SU-DHL-6 (cell line): ENCODE data around the gene FRY.

Source experiments
- EZH2phosphoT487 ChIP-seq: fragments of 200-600 bp; sonication (generic), shearing (Covaris generic); conservative IDR thresholded peaks from 2 replicates; pipeline ENCODE4 v1.6.1; 2018; ENCODE audit warnings: mild to moderate bottlenecking, antibody characterized with exemption, low read length, moderate library complexity, mixed read lengths
- TF ChIP-seq, protein P1 (sequence below): fragments of 200-600 bp; sonication (generic); IDR thresholded peaks from one replicate; pipeline ENCODE4 v1.5.1; 2017; ENCODE audit warnings: antibody characterized with exemption, mild to moderate bottlenecking, low read length, moderate library complexity; ENCODE audit not compliant: insufficient read depth, poor library complexity, severe bottlenecking

DNA sequence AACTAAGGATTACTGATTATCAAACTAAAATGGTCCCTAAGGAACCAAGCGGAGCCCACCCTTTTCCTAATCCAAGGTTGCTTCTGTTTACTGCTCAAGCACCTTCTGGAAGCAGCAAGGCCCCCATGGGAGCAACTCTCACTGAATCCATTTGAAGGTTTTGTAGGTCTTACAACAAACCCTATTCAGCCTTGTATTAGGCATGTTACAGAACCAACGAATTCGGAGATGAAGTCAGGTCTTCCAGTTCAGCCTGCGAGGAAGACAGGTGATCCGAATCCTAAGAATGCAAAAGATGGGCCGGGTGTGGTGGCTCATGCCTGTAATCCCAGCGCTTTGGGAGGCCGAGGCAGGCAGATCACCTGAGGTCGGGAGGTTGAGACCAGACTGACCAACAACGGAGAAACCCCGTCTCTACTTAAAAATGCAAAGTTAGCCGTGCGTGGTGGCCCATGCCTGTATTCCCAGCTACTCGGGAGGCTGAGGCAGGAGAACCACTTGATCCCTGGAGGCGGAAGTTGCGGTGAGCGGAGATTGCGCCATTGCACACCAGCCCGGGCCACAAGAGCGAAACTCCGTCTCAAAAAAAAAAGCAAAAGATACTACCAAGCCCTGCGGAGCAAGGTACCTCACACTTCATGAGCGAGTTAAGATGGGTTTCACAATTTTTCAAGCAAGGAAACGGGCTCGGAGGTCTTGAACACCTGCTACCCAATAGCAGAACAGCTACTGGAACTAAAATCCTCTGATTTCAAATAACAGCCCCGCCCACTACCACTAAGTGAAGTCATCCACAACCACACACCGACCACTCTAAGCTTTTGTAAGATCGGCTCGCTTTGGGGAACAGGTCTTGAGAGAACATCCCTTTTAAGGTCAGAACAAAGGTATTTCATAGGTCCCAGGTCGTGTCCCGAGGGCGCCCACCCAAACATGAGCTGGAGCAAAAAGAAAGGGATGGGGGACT is 283.0 kb downstream of the FRY start:
- TF ChIP-seq, protein P1, sequence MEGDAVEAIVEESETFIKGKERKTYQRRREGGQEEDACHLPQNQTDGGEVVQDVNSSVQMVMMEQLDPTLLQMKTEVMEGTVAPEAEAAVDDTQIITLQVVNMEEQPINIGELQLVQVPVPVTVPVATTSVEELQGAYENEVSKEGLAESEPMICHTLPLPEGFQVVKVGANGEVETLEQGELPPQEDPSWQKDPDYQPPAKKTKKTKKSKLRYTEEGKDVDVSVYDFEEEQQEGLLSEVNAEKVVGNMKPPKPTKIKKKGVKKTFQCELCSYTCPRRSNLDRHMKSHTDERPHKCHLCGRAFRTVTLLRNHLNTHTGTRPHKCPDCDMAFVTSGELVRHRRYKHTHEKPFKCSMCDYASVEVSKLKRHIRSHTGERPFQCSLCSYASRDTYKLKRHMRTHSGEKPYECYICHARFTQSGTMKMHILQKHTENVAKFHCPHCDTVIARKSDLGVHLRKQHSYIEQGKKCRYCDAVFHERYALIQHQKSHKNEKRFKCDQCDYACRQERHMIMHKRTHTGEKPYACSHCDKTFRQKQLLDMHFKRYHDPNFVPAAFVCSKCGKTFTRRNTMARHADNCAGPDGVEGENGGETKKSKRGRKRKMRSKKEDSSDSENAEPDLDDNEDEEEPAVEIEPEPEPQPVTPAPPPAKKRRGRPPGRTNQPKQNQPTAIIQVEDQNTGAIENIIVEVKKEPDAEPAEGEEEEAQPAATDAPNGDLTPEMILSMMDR, result no peak
- TF ChIP-seq EZH2phosphoT487, result no peak
